Measurements from ENCODE around the gene STOML1. TPM values are rescaled to one million over a fixed set of nuclear protein-coding genes. Genes with fewer than 3 reads are reported as not detected.

STOML1 gene
- polyA plus RNA-seq, 2 of the 4 experiments (the other 2 are of a cell fraction), result 4.3 to 4.9 TPM

DNA sequence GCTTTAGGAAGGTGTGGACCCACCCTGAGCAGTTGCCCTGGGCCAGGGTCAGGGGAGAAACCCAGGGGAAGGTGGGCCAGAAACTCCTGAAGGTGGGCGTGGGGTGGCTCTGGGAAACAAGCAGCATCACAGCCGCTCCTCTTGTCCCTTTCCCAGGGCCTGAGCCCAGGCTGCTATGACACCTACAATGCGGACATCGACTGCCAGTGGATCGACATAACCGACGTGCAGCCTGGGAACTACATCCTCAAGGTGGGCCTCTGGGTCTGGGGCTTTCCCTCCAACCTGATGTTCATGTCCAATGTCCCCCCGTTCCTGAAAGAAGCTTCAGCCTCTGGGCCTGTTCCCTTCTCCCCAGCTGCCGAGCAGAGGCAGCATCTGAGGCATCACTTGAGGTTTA is 44.4 kb downstream of the STOML1 start:
- DNase-seq (ENCODE audit: low read depth in 1 of 2, low spot score in 1 of 2), result no peak
- no peak for FAIRE-seq
- Histone ChIP-seq H3K4me3 (no peak overlapping the region), H3K4me1 (no peaks in the 10 kb centered on the region), H3K27ac (no peak overlapping the region), H3K4me2 (no peak overlapping the region), H3K9me3 (no peaks in the 10 kb centered on the region)
- ChIA-PET POLR2A (no interaction called here), CTCF (interaction anchor here (3.1 to 3.2 kb wide), 2 partner anchors 12 to 17 kb away, joined by 8 to 22 read pairs; no protein-coding TSS in a partner anchor)
- TF ChIP-seq, protein P1, sequence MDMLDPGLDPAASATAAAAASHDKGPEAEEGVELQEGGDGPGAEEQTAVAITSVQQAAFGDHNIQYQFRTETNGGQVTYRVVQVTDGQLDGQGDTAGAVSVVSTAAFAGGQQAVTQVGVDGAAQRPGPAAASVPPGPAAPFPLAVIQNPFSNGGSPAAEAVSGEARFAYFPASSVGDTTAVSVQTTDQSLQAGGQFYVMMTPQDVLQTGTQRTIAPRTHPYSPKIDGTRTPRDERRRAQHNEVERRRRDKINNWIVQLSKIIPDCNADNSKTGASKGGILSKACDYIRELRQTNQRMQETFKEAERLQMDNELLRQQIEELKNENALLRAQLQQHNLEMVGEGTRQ (IDR thresholded peaks at IDR 0.05), result no peak
- ATAC-seq, result no peak
- WGBS (ENCODE audit: missing lambda C conversion rate), result no CpG with 5 or more reads among the region's 9 CpGs

DNA sequence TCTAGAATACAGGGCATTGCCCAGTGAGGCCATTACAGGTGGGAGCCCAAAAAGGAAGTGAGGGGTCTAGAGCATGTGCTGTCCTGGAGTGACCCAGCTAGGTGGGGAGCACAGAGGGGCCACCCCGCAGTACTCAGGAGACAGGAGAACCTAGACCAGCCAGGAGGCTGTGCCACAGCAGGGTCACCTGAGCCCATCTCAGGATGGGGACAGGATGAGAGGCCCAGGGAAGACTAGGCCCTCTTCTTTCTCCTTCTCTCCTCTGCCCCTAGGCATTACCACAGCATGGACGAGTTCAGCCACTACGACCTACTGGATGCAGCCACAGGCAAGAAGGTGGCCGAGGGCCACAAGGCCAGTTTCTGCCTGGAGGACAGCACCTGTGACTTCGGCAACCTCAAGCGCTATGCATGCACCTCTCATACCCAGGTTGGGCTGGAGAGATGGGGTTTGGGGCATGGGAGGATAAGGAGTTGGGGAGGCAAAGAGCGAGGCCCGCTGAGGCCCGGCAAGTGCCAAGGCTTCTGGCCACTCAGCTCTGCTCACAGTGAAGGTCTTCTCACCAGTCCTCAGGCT is 45.2 kb downstream of the STOML1 start:
- ChIA-PET POLR2A (no interaction called here), CTCF (interaction anchor here (1.6 kb wide), 1 partner anchor 19 kb away, joined by 5 read pairs; no protein-coding TSS in a partner anchor)
- Histone ChIP-seq H3K4me3 (no peak overlapping the region), H3K27ac (no peak overlapping the region), H3K4me1 (no peaks in the 10 kb centered on the region), H3K9me3 (no peaks in the 10 kb centered on the region), H3K4me2 (no peak overlapping the region)
- ATAC-seq (no peak), DNase-seq (ENCODE audit: low read depth in 1 of 2, low spot score in 1 of 2) (no peak), FAIRE-seq (no peak)
- TF ChIP-seq FOXS1 (CRISPR knock-in tag; IDR thresholded peaks at IDR 0.05) (no peak), TP53 (CRISPR knock-in tag; IDR thresholded peaks at IDR 0.05) (no peak), EHF (CRISPR knock-in tag; IDR thresholded peaks at IDR 0.05) (no peak), HDAC2 (IDR thresholded peaks at IDR 0.05) (no peak), FOSL2 (IDR thresholded peaks at IDR 0.05) (no peak), FOSL2 (CRISPR knock-in tag; IDR thresholded peaks at IDR 0.05) (no peak), BHLHE40 (IDR thresholded peaks at IDR 0.05; ENCODE audit: low read depth, low read length) (no peak)
- TF ChIP-seq, protein P2, sequence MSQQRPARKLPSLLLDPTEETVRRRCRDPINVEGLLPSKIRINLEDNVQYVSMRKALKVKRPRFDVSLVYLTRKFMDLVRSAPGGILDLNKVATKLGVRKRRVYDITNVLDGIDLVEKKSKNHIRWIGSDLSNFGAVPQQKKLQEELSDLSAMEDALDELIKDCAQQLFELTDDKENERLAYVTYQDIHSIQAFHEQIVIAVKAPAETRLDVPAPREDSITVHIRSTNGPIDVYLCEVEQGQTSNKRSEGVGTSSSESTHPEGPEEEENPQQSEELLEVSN (IDR thresholded peaks at IDR 0.05; ENCODE audit: borderline replicate concordance, low read depth), result no peak
- 82% methylated on average over 5 of the region's 9 CpGs for WGBS (ENCODE audit: missing lambda C conversion rate)

DNA sequence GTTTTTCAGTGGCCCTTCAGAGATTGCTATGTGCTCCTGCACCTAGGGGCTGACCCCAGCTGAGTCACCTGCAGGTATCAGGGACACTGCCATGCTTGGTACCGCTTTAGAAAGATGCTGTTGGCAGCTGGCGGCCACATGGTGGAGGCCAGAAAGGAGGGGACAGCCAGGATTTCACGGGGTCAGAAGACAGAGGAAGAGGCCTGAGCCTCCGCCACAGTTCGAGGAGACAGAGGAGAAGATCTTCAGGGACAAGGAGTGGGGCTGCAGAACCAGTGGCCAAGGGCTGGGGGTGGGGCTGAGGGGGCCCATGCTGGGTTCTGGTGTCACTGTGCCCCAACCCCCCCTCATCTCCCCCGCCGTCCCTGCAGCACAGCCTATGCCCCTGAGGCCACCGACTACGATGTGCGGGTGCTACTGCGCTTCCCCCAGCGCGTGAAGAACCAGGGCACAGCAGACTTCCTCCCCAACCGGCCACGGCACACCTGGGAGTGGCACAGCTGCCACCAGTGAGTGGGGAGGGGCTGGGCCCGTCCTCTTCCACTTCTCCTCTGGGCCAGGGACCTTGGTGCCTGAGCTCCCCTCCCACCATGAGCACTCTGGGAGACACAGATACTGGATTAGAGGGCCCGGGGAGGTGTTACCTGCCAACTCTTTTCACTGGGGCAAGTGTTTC is 45.9 kb downstream of the STOML1 start:
- H3K4me3 ChIP-seq, result no peak overlapping the region
- DNase-seq (ENCODE audit: low read depth in 1 of 2, low spot score in 1 of 2) (no peak), FAIRE-seq (no peak), ATAC-seq (no peak)
- no peak overlapping the region for H3K4me2 ChIP-seq
- H3K27ac ChIP-seq, result no peak overlapping the region
- CTCF ChIA-PET, result interaction anchor here (1.1 to 1.6 kb wide), 2 partner anchors 19 to 26 kb away, joined by 4 to 5 read pairs; no protein-coding TSS in a partner anchor
- TF ChIP-seq FOXS1 (CRISPR knock-in tag; IDR thresholded peaks at IDR 0.05), result no peak
- no peak for TF ChIP-seq CHD2 (IDR thresholded peaks at IDR 0.05; ENCODE audit: low read length, partially characterized antibody)
- no peak for TF ChIP-seq HOXB13 (CRISPR knock-in tag; IDR thresholded peaks at IDR 0.05; ENCODE audit: low read depth)
- TF ChIP-seq ZC3H11A (IDR thresholded peaks at IDR 0.05), result no peak
- TF ChIP-seq RAD21 (conservative IDR thresholded peaks at IDR 0.05 in 1 of 2, IDR thresholded peaks at IDR 0.05 in 1 of 2), result no peak
- TF ChIP-seq BHLHE40 (IDR thresholded peaks at IDR 0.05; ENCODE audit: low read depth, low read length), result no peak
- no peak for TF ChIP-seq CHD4 (IDR thresholded peaks at IDR 0.05; ENCODE audit: borderline replicate concordance)
- TF ChIP-seq, protein P3, sequence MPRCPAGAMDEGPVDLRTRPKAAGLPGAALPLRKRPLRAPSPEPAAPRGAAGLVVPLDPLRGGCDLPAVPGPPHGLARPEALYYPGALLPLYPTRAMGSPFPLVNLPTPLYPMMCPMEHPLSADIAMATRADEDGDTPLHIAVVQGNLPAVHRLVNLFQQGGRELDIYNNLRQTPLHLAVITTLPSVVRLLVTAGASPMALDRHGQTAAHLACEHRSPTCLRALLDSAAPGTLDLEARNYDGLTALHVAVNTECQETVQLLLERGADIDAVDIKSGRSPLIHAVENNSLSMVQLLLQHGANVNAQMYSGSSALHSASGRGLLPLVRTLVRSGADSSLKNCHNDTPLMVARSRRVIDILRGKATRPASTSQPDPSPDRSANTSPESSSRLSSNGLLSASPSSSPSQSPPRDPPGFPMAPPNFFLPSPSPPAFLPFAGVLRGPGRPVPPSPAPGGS (IDR thresholded peaks at IDR 0.05), result no peak
- TF ChIP-seq, protein P4, sequence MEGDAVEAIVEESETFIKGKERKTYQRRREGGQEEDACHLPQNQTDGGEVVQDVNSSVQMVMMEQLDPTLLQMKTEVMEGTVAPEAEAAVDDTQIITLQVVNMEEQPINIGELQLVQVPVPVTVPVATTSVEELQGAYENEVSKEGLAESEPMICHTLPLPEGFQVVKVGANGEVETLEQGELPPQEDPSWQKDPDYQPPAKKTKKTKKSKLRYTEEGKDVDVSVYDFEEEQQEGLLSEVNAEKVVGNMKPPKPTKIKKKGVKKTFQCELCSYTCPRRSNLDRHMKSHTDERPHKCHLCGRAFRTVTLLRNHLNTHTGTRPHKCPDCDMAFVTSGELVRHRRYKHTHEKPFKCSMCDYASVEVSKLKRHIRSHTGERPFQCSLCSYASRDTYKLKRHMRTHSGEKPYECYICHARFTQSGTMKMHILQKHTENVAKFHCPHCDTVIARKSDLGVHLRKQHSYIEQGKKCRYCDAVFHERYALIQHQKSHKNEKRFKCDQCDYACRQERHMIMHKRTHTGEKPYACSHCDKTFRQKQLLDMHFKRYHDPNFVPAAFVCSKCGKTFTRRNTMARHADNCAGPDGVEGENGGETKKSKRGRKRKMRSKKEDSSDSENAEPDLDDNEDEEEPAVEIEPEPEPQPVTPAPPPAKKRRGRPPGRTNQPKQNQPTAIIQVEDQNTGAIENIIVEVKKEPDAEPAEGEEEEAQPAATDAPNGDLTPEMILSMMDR (IDR thresholded peaks at IDR 0.05), result no peak
- no peak for TF ChIP-seq MYC (IDR thresholded peaks at IDR 0.05; ENCODE audit: borderline replicate concordance, low read length)
- POLR2A ChIA-PET, result no interaction called here
- WGBS (ENCODE audit: missing lambda C conversion rate), result 69% methylated on average over 3 of the region's 17 CpGs
- H3K4me1 ChIP-seq, result peaks cover 3% of the 10 kb centered on the region; the same call in 2 of the 3 replicates
- H3K9me3 ChIP-seq, result no peaks in the 10 kb centered on the region
